Activated CD4-positive, alpha-beta T cell treated with anti-CD3 and anti-CD28 coated beads, Interleukin-2, amount 10 ng/mL, durations not matched to agents 7 days and 5 days (primary cell): Measurements from ENCODE around the gene TRIL. TPM values are rescaled to one million over a fixed set of nuclear protein-coding genes. Genes with fewer than 3 reads are reported as not detected.

Source experiments
- CTCF ChIA-PET: fragments of 350-600 bp; sonication (Branson Sonifier 250); formaldehyde crosslinking; loops from one replicate; lab custom pipeline; 2021; ENCODE audit warnings: antibody characterized with exemption; lab: Charles Lee
- POLR2A ChIA-PET: fragments of 350-600 bp; sonication (Branson Sonifier 250); formaldehyde crosslinking; loops from one replicate; lab custom pipeline; 2021; ENCODE audit warnings: antibody characterized with exemption; lab: Charles Lee
- DNase-seq: peaks from one replicate; pipeline ENCODE4 v3.0.0-alpha.2; 2020
- H3K27ac Mint-ChIP-seq: one replicate; pipeline ENCODE4 v1.8.0; 2021; ENCODE audit warnings: mild to moderate bottlenecking, moderate library complexity, mixed read lengths
- H3K27me3 Mint-ChIP-seq: one replicate; pipeline ENCODE4 v1.8.0; 2021; ENCODE audit warnings: mixed read lengths
- H3K36me3 Mint-ChIP-seq: one replicate; pipeline ENCODE4 v1.8.0; 2021; ENCODE audit warnings: low read depth, mixed read lengths
- H3K4me1 Mint-ChIP-seq: one replicate; pipeline ENCODE4 v1.8.0; 2021; ENCODE audit warnings: mixed read lengths
- H3K4me3 Mint-ChIP-seq: one replicate; pipeline ENCODE4 v1.8.0; 2021; ENCODE audit warnings: mild to moderate bottlenecking, moderate library complexity, mixed read lengths
- H3K9me3 Mint-ChIP-seq: one replicate; pipeline ENCODE4 v1.8.0; 2021; ENCODE audit warnings: mixed read lengths
- total RNA-seq, 2 experiments: library from RNA; stranded (reverse); gene quantifications; one replicate each; pipeline ENCODE4 v1.2.3, GENCODE V29; 2021

TRIL gene
- total RNA-seq, 2 experiments from 2014 or later: not detected

- no peak for DNase-seq
- ChIA-PET POLR2A (no interaction called here), CTCF (no interaction called here)
- peaks cover 73% of the 10 kb centered on the region for H3K27me3 Mint-ChIP-seq
- H3K4me1 Mint-ChIP-seq: peaks cover 7% of the 10 kb centered on the region
- H3K36me3 Mint-ChIP-seq: no peaks in the 10 kb centered on the region
- no peak overlapping the region for H3K4me3 Mint-ChIP-seq
- no peaks in the 10 kb centered on the region for H3K9me3 Mint-ChIP-seq
- H3K27ac Mint-ChIP-seq: no peak overlapping the region
Measured at GRCh38 chr7:28954946-28955345, 3.2 kb downstream of the TRIL start.

GRCh38 chr7:28954471-28954870, 3.7 kb downstream of the TRIL start:
- Mint-ChIP-seq H3K9me3 (no peaks in the 10 kb centered on the region), H3K4me1 (peaks cover 7% of the 10 kb centered on the region), H3K36me3 (no peaks in the 10 kb centered on the region), H3K27me3 (peaks cover 68% of the 10 kb centered on the region), H3K4me3 (no peak overlapping the region), H3K27ac (no peak overlapping the region)
- CTCF ChIA-PET: no interaction called here
- POLR2A ChIA-PET: no interaction called here
- no peak for DNase-seq

GRCh38 chr7:28953633-28954032, 4.5 kb downstream of the TRIL start:
- no peaks in the 10 kb centered on the region for H3K36me3 Mint-ChIP-seq
- H3K27ac Mint-ChIP-seq: no peak overlapping the region
- DNase-seq: no peak
- no peaks in the 10 kb centered on the region for H3K9me3 Mint-ChIP-seq
- CTCF ChIA-PET: no interaction called here
- POLR2A ChIA-PET: no interaction called here
- H3K4me1 Mint-ChIP-seq: peaks cover 7% of the 10 kb centered on the region
- no peak overlapping the region for H3K4me3 Mint-ChIP-seq
- peaks cover 60% of the 10 kb centered on the region for H3K27me3 Mint-ChIP-seq

- no peak for DNase-seq
- no peaks in the 10 kb centered on the region for H3K36me3 Mint-ChIP-seq
- no peak overlapping the region for H3K4me3 Mint-ChIP-seq
- H3K27ac Mint-ChIP-seq: no peak overlapping the region
- H3K9me3 Mint-ChIP-seq: no peaks in the 10 kb centered on the region
- peaks cover 22% of the 10 kb centered on the region for H3K27me3 Mint-ChIP-seq
- POLR2A ChIA-PET: no interaction called here
- H3K4me1 Mint-ChIP-seq: no peaks in the 10 kb centered on the region
- CTCF ChIA-PET: no interaction called here
Measured at GRCh38 chr7:28942168-28942567, 16.0 kb downstream of the TRIL start.

- ChIA-PET CTCF (no interaction called here), POLR2A (no interaction called here)
- H3K9me3 Mint-ChIP-seq: no peaks in the 10 kb centered on the region
- no peak overlapping the region for H3K4me3 Mint-ChIP-seq
- H3K4me1 Mint-ChIP-seq: no peaks in the 10 kb centered on the region
- H3K27me3 Mint-ChIP-seq: peaks cover 21% of the 10 kb centered on the region
- no peak overlapping the region for H3K27ac Mint-ChIP-seq
- no peak for DNase-seq
- no peaks in the 10 kb centered on the region for H3K36me3 Mint-ChIP-seq
Measured at GRCh38 chr7:28941633-28942032, 16.5 kb downstream of the TRIL start.

GRCh38 chr7:28940741-28941384, 17.3 kb downstream of the TRIL start:
- Mint-ChIP-seq H3K36me3 (no peaks in the 10 kb centered on the region), H3K27ac (no peak overlapping the region), H3K4me3 (no peak overlapping the region), H3K9me3 (no peaks in the 10 kb centered on the region), H3K27me3 (peaks cover 17% of the 10 kb centered on the region), H3K4me1 (no peaks in the 10 kb centered on the region)
- POLR2A ChIA-PET: no interaction called here
- DNase-seq: no peak
- CTCF ChIA-PET: no interaction called here

GRCh38 chr7:28939844-28940544, 18.1 kb downstream of the TRIL start:
- Mint-ChIP-seq H3K27me3 (peaks cover 13% of the 10 kb centered on the region), H3K4me3 (no peak overlapping the region), H3K27ac (no peak overlapping the region), H3K4me1 (no peaks in the 10 kb centered on the region), H3K9me3 (no peaks in the 10 kb centered on the region), H3K36me3 (no peaks in the 10 kb centered on the region)
- CTCF ChIA-PET: interaction anchor here (1.1 kb wide), 1 partner anchor 13 kb away, joined by 3 read pairs; no protein-coding TSS in a partner anchor
- POLR2A ChIA-PET: no interaction called here
- no peak for DNase-seq

- ChIA-PET CTCF (interaction anchor here (1.1 to 1.2 kb wide), 2 partner anchors 12 to 17 kb away, joined by 3 read pairs; no protein-coding TSS in a partner anchor), POLR2A (no interaction called here)
- Mint-ChIP-seq H3K9me3 (no peaks in the 10 kb centered on the region), H3K36me3 (no peaks in the 10 kb centered on the region), H3K4me1 (no peaks in the 10 kb centered on the region), H3K4me3 (no peak overlapping the region), H3K27me3 (peaks cover 14% of the 10 kb centered on the region), H3K27ac (no peak overlapping the region)
- DNase-seq: no peak
Measured at GRCh38 chr7:28939367-28939766, 18.8 kb downstream of the TRIL start.

- ChIA-PET CTCF (no interaction called here), POLR2A (no interaction called here)
- Mint-ChIP-seq H3K9me3 (no peaks in the 10 kb centered on the region), H3K36me3 (no peaks in the 10 kb centered on the region), H3K4me1 (no peaks in the 10 kb centered on the region), H3K4me3 (no peak overlapping the region), H3K27ac (no peak overlapping the region), H3K27me3 (peaks cover 22% of the 10 kb centered on the region)
- no peak for DNase-seq
Measured at GRCh38 chr7:28937619-28938018, 20.5 kb downstream of the TRIL start.

- no peaks in the 10 kb centered on the region for H3K9me3 Mint-ChIP-seq
- H3K27ac Mint-ChIP-seq: no peak overlapping the region
- no peak overlapping the region for H3K4me3 Mint-ChIP-seq
- no peak for DNase-seq
- H3K36me3 Mint-ChIP-seq: no peaks in the 10 kb centered on the region
- ChIA-PET POLR2A (no interaction called here), CTCF (no interaction called here)
- H3K27me3 Mint-ChIP-seq: peaks cover 25% of the 10 kb centered on the region
- H3K4me1 Mint-ChIP-seq: no peaks in the 10 kb centered on the region
Measured at GRCh38 chr7:28937103-28937502, 21.0 kb downstream of the TRIL start.

- Mint-ChIP-seq H3K4me3 (no peak overlapping the region), H3K4me1 (no peaks in the 10 kb centered on the region), H3K9me3 (no peaks in the 10 kb centered on the region), H3K27me3 (peaks cover 27% of the 10 kb centered on the region), H3K27ac (no peak overlapping the region), H3K36me3 (no peaks in the 10 kb centered on the region)
- DNase-seq: no peak
- POLR2A ChIA-PET: no interaction called here
- CTCF ChIA-PET: no interaction called here
Measured at GRCh38 chr7:28933846-28934320, 24.2 kb downstream of the TRIL start.

GRCh38 chr7:28931565-28931964, 26.6 kb downstream of the TRIL start:
- CTCF ChIA-PET: no interaction called here
- Mint-ChIP-seq H3K36me3 (no peaks in the 10 kb centered on the region), H3K4me3 (no peak overlapping the region), H3K4me1 (peaks cover 7% of the 10 kb centered on the region), H3K9me3 (no peaks in the 10 kb centered on the region), H3K27ac (no peak overlapping the region), H3K27me3 (peaks cover 31% of the 10 kb centered on the region)
- POLR2A ChIA-PET: no interaction called here
- DNase-seq: no peak

- H3K9me3 Mint-ChIP-seq: no peaks in the 10 kb centered on the region
- CTCF ChIA-PET: interaction anchor here (1.0 to 2.2 kb wide), 3 partner anchors 13 to 482 kb away, joined by 3 to 8 read pairs (median 7); no protein-coding TSS in a partner anchor
- POLR2A ChIA-PET: no interaction called here
- H3K4me1 Mint-ChIP-seq: peaks cover 20% of the 10 kb centered on the region
- peak overlapping the region; percentile 75 for H3K4me3 Mint-ChIP-seq
- H3K27me3 Mint-ChIP-seq: peaks cover 20% of the 10 kb centered on the region
- H3K27ac Mint-ChIP-seq: peak overlapping the region; percentile 46
- H3K36me3 Mint-ChIP-seq: no peaks in the 10 kb centered on the region
- DNase-seq: peak; percentile 75
Measured at GRCh38 chr7:28926871-28927597, 31.1 kb downstream of the TRIL start.
